Fibroblast of skin of abdomen (primary cell): ENCODE results near the gene C12orf57.

Source experiments
- DNase-seq: peaks from one replicate; pipeline ENCODE4 v3.0.0-alpha.2; 2013

C12orf57 gene

GRCh38 chr12:6937481-6938352 is 6.1 kb upstream of the C12orf57 start:
- peak; percentile 94 for DNase-seq

- no peak for DNase-seq
Measured at GRCh38 chr12:6938353-6939190, 5.2 kb upstream of the C12orf57 start.

DNA sequence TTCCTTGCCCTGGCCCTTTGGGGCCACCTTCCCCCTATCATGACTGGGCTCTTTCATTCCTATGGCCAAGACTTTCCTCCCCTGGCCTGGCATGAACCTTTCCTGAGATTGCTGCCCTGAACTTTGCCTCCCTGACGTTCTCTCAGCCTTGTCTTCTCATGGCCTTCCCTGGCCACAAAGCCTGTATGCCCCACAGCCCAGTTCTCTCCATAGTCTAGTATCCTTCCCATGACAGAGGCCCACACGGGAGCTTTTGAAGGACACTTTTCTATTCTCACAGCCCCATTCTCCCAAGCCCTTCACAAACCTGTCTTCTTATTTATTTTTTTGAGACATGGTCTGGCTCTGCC is 4.7 kb upstream of the C12orf57 start:
- no peak for DNase-seq

- no peak for DNase-seq
Measured at GRCh38 chr12:6941267-6941666, 2.6 kb upstream of the C12orf57 start.

GRCh38 chr12:6941782-6942181 is 2.0 kb upstream of the C12orf57 start:
- DNase-seq: no peak

DNA sequence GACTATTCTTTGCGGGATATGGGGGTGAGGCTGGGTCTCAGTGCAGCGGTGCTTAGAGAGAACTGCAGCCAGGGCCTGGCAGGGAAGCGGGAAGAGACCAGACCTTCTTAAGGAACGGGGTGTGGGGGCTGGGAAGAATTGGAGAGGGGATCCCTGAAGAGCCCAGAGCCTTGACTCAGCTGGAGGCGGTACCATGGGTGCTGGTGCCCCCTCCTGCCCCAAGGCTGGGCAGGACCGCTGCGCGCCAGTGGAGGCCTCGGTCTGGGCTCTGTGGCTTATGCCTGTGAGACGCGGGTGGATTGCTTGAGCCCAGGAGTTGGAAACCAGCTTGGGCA is 1.5 kb upstream of the C12orf57 start:
- DNase-seq: no peak

- DNase-seq: peak; percentile 93
Measured at GRCh38 chr12:6943389-6943721, 467 bp upstream of the C12orf57 start.

DNA sequence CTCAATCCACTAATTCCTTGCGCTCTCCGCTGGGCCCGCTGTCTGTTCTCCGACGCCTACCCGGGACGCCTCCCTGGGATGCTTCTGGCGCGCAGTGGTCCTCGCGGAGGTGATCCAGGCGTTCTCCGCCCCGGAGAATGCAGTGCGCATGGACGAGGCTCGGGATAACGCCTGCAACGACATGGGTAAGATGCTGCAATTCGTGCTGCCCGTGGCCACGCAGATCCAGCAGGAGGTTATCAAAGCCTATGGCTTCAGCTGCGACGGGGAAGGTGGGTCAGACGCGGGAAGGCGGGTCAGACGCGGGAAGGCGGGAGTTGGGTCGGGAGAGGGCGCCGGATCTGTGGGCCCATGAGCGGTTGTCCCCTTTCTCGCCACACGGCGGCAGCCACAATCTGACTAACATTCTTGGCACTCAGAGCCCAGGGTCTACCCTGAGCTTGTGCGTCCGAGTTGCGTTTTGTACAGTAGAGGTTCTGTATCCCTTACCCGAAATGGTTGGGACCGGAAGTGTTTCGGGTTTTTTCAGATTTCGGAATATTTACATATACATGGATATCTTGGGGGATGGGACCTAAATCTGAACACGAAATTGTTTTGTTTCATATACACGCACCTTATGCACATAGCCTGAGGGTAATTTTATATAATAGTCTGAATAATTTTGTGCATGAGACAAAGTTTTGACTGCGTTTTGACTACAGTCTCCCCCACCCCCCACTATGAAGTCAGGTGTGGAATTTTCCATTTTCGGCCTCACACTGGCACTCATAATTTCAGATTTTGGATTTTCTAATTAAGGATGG is 762 bp downstream of the C12orf57 start:
- peak; percentile 93 for DNase-seq

DNA sequence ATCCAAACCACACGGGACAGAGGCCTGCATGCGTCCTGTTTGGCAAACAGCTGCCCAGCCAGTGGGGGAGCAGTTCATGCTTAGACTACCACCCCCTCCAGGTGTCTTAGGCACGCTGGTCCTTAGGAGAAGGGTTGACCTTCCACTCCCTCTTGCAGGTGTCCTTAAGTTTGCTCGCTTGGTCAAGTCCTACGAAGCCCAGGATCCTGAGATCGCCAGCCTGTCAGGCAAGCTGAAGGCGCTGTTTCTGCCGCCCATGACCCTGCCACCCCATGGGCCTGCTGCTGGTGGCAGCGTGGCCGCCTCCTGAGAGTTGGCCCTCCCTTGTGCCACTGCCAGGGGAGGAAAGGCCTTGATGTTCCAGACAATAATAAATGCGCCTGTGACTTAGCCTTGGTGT is 1.8 kb downstream of the C12orf57 start:
- no peak for DNase-seq

GRCh38 chr12:6946033-6946919 is 2.5 kb downstream of the C12orf57 start:
- DNase-seq: no peak

GRCh38 chr12:6946920-6947374 is 3.1 kb downstream of the C12orf57 start:
- DNase-seq: no peak

GRCh38 chr12:6947615-6948014 is 3.8 kb downstream of the C12orf57 start:
- DNase-seq: no peak

GRCh38 chr12:6948873-6949594 is 5.2 kb downstream of the C12orf57 start:
- DNase-seq: no peak

- DNase-seq: no peak
Measured at GRCh38 chr12:6950401-6950801, 6.6 kb downstream of the C12orf57 start.

DNA sequence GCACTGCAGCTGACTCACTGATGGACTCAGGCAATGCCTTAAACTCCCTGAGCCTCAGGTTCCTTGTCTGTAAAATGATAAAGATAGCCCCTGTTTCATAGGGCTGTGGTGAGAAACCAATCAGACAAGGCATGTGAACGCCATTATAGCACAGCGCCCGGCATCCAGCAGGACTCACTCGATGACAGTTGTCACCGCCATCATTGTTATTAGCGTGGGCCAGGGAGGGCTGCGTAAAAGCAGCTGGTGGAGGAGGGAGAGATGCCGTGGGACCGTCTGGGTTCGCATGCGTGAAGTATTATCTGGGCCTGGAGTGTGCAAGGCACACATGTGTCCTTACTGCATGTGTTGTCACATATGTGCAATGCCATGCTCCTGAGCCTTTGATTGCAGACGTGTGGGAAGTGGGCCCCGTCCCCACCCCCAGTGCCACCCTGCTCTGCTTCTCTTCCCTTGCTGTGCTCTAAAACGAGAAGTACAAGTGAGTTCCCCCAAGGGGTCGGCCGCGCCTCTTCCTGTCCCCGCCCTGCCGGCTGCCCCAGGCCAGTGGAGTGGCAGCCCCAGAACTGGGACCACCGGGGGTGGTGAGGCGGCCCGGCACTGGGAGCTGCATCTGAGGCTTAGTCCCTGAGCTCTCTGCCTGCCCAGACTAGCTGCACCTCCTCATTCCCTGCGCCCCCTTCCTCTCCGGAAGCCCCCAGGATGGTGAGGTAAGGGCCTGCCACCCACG is 7.2 kb downstream of the C12orf57 start, which contains the start of gene PTPN6:
Gene PTPN6 (plus strand): TSS at position 546 of the 730 bp plus-strand sequence. CDS start 157 bp downstream, at position 703.
- no peak for DNase-seq

- DNase-seq: no peak
Measured at GRCh38 chr12:6951551-6952120, 7.8 kb downstream of the C12orf57 start.

- no peak for DNase-seq
Measured at GRCh38 chr12:6952121-6952862, 8.5 kb downstream of the C12orf57 start.

DNA sequence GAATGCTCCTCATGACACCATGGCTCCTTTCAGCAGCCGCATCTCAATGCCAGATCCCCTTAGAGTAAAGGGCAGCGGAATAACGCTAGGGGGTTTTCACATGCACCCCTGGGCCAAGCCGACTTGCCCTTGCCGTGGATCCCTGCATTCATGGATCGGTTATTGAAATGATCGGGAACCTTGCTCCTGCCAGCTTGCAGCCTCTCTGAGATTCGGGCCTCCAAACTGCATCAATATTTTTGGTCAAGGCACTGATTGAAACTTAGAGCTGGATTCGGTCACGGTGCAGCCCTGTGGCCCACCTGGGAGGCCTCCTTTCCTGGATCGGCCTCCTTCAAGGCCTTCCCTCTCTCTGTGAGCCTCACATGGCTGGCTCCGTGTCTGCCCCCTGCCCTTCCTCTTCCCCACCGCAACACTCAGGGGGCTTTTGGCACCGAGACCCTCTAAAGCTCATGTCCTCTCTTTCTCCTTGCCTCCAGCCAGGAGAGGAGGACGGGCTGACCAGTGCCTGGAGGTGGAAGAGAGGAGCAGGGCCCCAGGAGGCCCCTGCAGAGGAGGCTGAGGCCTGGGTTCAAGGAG is 9.1 kb downstream of the C12orf57 start:
- DNase-seq: no peak
